Keratinocyte (primary cell): ENCODE results near the gene AK9.

ENCODE experiments used
- CTCF ChIP-seq, 3 experiments: IDR thresholded peaks in 1 of 3; conservative IDR thresholded peaks in 1 of 3; optimal IDR thresholded peaks in 1 of 3; 2 replicates in 2 of 3; 3 replicates in 1 of 3; pipeline versions ENCODE3 to v1.5.1; 2011; ENCODE audit warnings: low read length in 3 of 3, mild to moderate bottlenecking in 3 of 3, moderate library complexity in 2 of 3, control low read depth in 1 of 3, inconsistent platforms in 1 of 3; ENCODE audit not compliant: insufficient read depth in 2 of 3; ENCODE audit errors: extremely low read depth in 1 of 3
- EZH2 ChIP-seq: IDR thresholded peaks from one replicate; pipeline ENCODE4 v1.6.1; 2012; ENCODE audit warnings: inconsistent platforms, mild to moderate bottlenecking, low read length, moderate library complexity

- no peak for TF ChIP-seq CTCF (optimal IDR thresholded peaks at IDR 0.05 in 1 of 3, IDR thresholded peaks at IDR 0.05 in 1 of 3, conservative IDR thresholded peaks at IDR 0.05 in 1 of 3; ENCODE audit: extremely low read depth in 1 of 3, insufficient read depth in 2 of 3, low read length in 3 of 3)
- TF ChIP-seq EZH2, result no peak
Observed at GRCh38 chr6:109690373-109690736, 647 bp downstream of the AK9 start.
